Measurements from ENCODE around the gene MED29. TPM values are rescaled to one million over a fixed set of nuclear protein-coding genes. Genes with fewer than 3 reads are reported as not detected.

The MED29 gene
- total and polyA plus RNA-seq, 12 donors: 36.1 to 221 (median 58.4) TPM

- TF ChIP-seq, protein P1, sequence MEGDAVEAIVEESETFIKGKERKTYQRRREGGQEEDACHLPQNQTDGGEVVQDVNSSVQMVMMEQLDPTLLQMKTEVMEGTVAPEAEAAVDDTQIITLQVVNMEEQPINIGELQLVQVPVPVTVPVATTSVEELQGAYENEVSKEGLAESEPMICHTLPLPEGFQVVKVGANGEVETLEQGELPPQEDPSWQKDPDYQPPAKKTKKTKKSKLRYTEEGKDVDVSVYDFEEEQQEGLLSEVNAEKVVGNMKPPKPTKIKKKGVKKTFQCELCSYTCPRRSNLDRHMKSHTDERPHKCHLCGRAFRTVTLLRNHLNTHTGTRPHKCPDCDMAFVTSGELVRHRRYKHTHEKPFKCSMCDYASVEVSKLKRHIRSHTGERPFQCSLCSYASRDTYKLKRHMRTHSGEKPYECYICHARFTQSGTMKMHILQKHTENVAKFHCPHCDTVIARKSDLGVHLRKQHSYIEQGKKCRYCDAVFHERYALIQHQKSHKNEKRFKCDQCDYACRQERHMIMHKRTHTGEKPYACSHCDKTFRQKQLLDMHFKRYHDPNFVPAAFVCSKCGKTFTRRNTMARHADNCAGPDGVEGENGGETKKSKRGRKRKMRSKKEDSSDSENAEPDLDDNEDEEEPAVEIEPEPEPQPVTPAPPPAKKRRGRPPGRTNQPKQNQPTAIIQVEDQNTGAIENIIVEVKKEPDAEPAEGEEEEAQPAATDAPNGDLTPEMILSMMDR (IDR thresholded peaks at IDR 0.05): no peak
- TF ChIP-seq POLR2A (IDR thresholded peaks at IDR 0.05): no peak
- intact Hi-C loops (cut with DNase I): no loop called here
- WGBS, 4 donors: 3 to 13% (median 5%) methylated on average over 11 to 52 of the region's 54 CpGs
- Histone ChIP-seq H3K9me3 (replicated peaks in 1 of 3) (no peaks in the 10 kb centered on the region), H3K27ac (peak overlapping the region in 4 of 5 donors; percentile 52 to 93 (median 72)), H3K27me3 (no peaks in the 10 kb centered on the region), H3K36me3 (replicated peaks in 1 of 2) (peaks cover 0 to 13% of the 10 kb centered on the region in 2 donors), H3K4me1 (replicated peaks in 1 of 2) (peaks cover 8 to 24% of the 10 kb centered on the region in 2 donors), H3K4me3 (peak overlapping the region in 3 of 4 donors; percentile 60 to 75 (median 74))
- peak in 6 of 7 donors; percentile 44 to 72 (median 62) for DNase-seq
Measured at GRCh38 chr19:39413272-39413910, 22.2 kb downstream of the MED29 start.

- TF ChIP-seq POLR2A (IDR thresholded peaks at IDR 0.05): no peak
- TF ChIP-seq, protein P1 (IDR thresholded peaks at IDR 0.05): peak in 1 of 6 experiments; percentile 11
- H3K27me3 ChIP-seq: no peaks in the 10 kb centered on the region
- no peaks in the 10 kb centered on the region for H3K9me3 ChIP-seq (replicated peaks in 1 of 3)
- intact Hi-C loops (cut with DNase I): no loop called here
- peak in 3 of 7 donors; percentile 43 to 58 (median 45) for DNase-seq
- H3K27ac ChIP-seq: peak overlapping the region in 4 of 5 donors; percentile 52 to 93 (median 72)
- WGBS, 4 donors: 53 to 63% (median 61%) methylated on average over 9 to 18 of the region's 18 CpGs
- peaks cover 8 to 20% of the 10 kb centered on the region in 2 donors for H3K4me1 ChIP-seq (replicated peaks in 1 of 2)
- peak overlapping the region in 2 of 4 donors; percentile 60 to 75 for H3K4me3 ChIP-seq
- peaks cover 0 to 10% of the 10 kb centered on the region in 2 donors for H3K36me3 ChIP-seq (replicated peaks in 1 of 2)
Measured at GRCh38 chr19:39413911-39414608, 22.9 kb downstream of the MED29 start.

- Histone ChIP-seq H3K9me3 (replicated peaks in 1 of 3) (no peaks in the 10 kb centered on the region), H3K4me1 (replicated peaks in 1 of 2) (peaks cover 3 to 13% of the 10 kb centered on the region in 2 donors), H3K27ac (peak overlapping the region in 1 of 5 donors; percentile 93), H3K4me3 (peak overlapping the region in 1 of 4 donors; percentile 75), H3K36me3 (replicated peaks in 1 of 2) (peaks cover 0 to 10% of the 10 kb centered on the region in 2 donors), H3K27me3 (no peaks in the 10 kb centered on the region)
- intact Hi-C loops (cut with DNase I): no loop called here
- no peak for DNase-seq
- 61 to 76% (median 71%) methylated on average over 24 to 35 of the region's 35 CpGs for WGBS, 4 donors
- TF ChIP-seq POLR2A (IDR thresholded peaks at IDR 0.05): no peak
- TF ChIP-seq, protein P1 (IDR thresholded peaks at IDR 0.05): peak in 1 of 6 experiments; percentile 2
Measured at GRCh38 chr19:39415111-39416046, 24.2 kb downstream of the MED29 start.

Measured in adrenal gland (tissue), 12 donors.